ENCODE results near the gene INTS1.
A peak's percentile ranks its signal among the peaks of the same experiment; 100 is the strongest.

INTS1 gene

DNA sequence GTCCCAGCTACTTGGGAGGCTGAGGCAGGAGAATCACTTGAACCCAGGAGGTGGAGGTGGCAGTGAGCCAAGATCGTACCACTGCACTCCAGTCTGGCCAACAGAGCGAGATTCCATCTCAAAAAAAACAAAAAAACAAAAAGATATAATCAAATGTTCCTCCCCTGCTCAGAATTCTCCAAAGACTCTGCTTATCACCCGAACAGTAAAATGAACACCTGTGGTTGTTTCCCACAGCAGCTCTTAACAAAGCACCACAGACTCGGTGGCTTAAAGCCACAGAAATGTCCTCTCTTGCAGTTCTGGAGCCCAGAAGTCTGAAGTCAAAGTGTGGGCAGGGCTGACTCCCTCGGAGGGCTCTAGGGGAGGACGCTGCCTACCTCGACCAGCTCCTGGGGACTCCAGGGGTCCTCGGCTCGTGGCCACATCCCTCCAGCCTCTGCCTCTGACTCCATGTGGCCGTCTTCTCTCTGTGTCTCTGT is 4.1 kb upstream of the INTS1 start:
- DNase-seq (ENCODE audit: low spot score), result no peak

- no peak for DNase-seq (ENCODE audit: low spot score)
These were observed 1.8 kb upstream of the INTS1 start for GRCh38 chr7:1505731-1506550.

DNA sequence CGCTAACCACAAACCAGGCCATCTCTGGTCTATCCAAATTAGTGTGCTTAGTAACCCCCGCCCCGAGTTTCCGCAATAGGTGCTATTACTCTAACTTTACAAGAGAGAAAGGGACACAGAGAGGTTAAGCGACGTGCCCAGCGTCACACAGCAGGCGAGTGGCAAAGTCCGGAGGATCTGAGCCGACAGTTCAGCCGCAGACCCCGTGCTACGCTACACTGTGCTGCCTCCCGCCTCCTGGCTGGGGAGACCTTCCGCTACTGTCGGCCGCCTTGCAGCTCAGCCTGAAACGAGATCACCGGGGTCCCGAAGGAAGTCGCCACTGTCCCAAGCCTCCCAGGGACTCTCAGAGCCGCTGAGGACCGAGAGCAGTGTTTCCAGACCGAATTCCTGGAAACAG is 799 bp downstream of the INTS1 start:
- no peak for DNase-seq (ENCODE audit: low spot score)

DNA sequence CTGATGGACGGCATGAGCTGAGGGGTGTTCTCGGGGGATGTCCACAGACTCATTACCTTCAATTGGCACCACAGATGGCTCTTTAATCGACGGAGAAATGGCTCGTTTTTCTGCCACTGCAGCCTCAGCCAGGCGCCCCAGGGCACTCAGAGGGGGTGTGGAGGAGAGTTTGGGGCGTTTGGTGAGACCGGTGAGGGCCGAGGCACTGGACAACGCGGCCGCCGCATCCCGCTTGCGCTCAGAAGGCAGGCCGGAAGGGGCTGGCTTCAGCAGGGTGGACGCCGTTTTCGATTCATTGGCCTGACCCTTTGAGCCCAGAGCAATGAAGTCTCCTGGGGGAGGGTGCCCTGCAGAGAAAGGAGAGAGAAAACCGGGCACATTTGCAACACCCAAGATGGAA is 1.3 kb downstream of the INTS1 start:
- no peak for DNase-seq (ENCODE audit: low spot score)

DNA sequence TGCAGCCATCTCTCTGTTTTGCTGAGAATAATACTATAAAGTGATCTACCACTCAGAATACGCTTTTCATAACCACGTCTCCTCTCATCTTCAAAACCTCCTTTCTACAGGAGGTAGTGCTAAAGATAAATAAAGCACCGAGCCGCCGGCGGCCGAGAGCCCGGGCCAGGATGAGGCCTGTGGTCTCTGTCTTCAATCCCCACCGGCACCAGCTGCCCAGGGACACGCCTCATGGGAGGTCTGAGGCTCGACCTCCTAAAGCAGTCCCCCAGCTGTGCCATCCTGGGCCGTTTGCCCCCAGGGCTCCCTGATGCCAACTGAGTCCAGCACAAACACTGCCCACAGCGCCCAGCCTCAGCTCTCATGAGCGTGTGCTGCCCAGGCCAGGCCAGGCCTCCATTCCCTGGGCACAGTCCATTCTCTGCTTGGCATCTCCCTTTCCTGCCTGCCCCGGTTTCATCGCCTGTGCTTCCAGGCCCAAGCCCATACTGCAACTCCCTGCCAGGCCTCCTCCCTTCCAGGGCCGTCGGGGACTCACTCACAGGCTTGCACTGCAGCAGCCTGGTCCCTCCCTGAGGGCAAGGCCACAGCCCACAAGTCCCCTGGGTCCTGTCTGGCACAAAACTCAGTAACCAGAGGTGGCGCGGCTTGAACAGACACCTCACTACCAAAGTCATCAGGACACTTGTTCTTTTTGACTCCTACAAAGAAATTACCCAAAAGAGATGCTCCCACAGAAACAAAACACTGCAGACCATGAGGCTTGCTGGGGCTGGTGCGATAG is 2.5 kb downstream of the INTS1 start:
- no peak for DNase-seq (ENCODE audit: low spot score)

DNA sequence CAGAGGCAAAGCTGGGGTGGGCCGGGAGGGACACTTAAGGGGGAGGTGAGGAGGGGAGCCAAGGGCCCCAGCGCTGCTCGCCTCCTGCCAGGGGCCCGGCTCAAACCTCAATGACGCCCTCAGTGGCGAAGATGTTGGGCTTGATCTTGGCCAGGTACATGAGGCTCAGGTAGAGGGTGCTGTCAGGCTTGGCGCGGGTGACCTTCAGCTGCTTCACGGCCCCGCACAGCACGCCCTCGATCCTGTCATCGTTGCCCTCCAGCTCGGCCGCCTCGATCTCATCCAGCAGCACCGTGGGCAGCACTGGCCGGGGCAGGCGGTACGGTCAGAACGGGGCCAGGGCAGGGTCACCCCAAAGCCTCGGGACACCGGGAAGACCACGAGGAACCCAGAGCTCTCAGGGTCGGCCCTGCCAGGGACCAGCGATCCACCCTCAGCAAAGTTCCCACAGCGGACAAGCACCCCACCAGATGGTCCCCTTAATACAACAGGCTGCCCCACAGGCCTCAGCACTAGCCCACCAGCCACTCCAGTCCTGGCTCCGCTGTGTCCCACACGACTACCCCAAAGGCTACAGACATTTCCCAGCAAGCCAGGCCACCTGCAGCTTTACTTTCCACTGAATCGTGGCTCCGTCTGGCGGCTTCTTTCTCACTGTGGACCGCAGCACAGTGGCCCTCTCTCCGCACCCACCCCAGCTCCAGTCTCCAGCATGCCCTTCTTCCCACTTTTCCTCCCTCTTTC is 4.0 kb downstream of the INTS1 start:
- DNase-seq (ENCODE audit: low spot score), result no peak

DNA sequence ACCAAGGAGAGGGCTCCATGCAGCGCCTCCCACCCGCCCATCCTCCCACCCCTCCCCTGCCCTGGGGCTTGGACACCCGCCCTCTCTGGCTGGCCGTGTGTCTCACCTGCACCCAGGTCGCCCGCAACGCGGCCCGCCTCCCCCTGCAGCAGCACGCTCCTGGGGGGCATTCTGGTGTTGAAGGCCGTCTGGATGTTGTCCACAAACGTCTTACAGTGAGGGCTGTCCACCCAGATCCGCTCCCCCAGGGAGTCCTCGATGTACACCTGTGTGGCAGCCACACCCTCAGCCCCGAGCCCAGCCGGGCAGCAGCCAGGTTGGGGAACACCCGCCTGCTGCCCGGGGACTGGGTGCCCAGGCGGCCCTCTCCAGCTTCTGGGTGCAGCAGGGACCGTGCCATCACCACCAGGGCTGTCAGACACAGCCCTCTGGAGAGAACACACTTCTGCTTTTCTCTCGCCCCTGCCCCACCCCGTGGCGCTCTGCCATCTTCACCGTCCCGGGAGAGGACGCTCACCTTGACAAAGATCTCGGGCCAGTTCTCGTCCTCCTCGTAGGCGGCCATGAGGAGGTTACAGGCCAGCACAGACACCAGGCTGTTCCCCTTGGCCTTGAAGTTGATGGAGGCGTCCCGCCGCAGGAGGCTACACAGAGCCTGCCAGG is 4.7 kb downstream of the INTS1 start:
- DNase-seq (ENCODE audit: low spot score), result no peak

GRCh38 chr7:1498370-1499305 is 5.6 kb downstream of the INTS1 start:
- no peak for DNase-seq (ENCODE audit: low spot score)

DNA sequence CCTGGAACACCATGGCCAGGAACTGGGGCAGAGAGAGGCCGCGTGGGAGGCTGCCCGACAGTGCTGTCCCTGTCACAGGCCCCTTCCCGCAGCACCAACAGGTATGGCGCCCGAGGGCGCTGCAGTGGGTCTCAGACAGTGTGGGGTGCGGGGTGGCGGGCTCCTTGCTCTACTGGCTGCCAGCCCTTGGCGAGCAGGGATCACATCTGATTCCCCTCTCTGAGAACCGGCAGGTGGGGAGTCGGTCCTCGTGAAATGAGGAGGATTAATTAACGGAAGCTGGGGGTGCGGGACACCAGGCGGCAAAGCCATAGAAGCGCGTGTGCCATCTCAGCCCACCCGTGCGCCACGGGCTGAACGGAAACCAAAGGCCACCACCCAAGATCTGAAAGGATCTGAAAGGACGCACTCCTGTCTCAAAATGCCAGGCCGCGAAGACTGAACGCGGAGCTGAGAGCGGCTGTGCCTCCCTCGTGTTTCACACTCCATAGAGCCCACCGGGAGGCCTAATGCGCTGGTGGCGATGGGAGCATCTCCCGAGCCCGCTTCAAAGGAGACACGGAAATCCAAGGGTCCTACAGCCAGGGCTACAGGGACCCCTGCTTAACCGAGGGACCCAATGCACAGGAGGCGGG is 6.8 kb downstream of the INTS1 start:
- DNase-seq (ENCODE audit: low spot score), result no peak

DNA sequence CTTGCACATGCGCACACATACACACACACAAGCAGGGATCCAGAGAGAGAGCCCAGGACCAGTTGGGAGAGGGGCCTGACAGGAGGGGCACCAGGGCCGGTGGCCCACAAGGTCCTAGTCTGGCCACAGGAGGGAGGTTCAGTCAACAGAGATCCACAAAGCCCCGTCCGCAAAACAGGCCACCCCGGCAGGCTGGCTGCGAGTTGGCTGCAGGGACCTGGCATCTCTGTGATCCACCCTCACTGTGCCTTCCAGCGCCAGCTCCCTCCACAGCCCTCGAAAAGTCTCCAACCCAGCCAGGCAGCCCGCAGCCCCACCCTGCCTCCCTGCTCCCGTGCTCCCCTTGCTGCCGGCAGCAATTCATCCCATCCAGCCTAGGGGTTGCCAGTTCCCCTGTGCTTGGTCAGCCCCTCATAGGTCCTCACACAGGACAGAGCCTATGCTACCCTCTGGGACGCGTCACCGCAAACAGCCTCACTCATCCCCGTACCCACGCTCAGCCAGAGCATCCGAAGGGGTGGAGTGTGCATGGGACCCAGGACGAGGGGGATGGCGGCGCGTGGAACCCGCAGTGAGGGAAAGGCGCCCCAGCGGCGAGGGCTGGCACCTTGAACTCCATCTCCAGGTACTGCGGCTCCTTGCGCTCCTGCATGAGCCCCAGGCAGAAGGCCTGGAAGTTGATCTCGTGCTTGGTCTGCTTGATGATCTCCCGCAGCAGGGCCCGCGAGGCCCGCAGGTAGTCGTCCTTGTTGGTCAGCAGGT is 7.5 kb downstream of the INTS1 start:
- DNase-seq (ENCODE audit: low spot score), result no peak

DNA sequence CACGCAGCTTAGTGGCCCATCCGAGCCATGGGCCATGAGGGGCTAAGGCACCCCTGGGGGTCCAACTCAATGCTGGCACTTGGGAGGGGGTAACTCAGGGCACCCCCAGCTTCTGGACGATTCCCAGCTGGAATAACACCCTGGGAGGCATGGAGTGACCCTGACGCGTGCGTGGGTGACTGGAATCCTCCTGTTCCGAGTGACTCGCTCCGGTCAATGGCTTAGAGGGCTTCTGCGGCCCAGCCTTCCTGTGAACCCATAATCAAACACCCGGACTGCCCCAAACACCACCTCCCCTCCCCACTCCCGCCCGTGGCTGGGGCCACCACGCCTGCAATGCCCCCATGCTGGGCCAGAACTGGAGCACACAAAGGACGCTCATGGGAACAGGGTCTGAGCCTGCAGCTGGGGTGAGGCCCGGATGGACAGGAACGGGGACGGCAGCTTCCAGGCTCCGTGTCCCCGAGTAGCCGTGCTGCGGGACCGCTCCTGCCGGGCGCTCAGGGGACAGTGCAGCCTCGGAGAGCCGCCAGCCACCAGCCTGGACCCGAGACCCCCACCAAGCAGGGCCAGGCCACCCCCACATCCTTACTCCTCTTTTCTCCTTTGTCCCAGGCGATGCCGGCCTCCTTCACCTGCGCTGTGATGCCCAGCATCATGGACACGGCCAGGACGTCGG is 8.5 kb downstream of the INTS1 start:
- no peak for DNase-seq (ENCODE audit: low spot score)

- peak; percentile 30 for DNase-seq (ENCODE audit: low spot score)
These were observed 9.2 kb downstream of the INTS1 start for GRCh38 chr7:1494866-1495563.

DNA sequence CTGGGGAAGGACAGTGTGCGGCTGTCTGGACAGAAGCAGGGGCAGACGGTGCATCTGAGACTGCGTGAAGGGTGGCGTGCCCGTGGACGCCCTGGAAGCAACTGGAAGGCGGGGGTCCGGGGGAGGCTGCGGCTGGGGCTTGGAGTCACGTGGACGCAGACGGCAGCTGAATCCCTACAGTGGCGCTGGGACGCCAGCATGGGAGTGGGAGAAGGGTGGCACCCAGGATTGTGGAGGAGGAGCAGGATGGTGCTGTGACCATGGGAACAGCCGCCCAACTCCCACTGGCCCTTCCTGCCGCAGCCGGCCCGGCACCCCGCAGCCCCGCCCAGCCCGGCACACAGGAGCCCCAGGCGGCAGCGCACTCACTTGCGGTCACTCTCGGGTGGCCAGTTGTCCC is 9.7 kb downstream of the INTS1 start:
- DNase-seq (ENCODE audit: low spot score), result peak; percentile 44

GRCh38 chr7:1493571-1493970 is 10.6 kb downstream of the INTS1 start:
- DNase-seq (ENCODE audit: low spot score), result peak; percentile 21

DNA sequence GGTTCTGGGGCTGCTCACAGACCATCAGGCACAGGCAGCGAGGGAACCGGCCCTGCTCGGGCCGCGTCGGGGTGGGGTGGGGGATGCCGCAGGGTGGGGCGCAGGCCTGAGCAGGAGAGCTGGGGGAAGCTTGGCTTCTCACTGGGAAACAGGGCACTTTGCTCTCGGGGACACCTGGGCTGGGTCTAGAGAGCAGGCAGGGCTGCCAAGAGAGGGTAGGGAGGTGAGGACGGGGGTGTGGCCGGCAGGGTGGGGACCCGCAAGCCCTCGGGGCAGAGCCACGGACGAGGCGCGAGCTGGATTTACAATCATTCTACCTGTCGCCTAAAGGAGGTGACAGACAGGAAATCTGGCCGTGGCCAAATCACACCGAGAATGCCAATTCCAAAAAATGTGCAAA is 11.1 kb downstream of the INTS1 start:
- peak; percentile 37 for DNase-seq (ENCODE audit: low spot score)

GRCh38 chr7:1492640-1493039 is 11.5 kb downstream of the INTS1 start:
- no peak for DNase-seq (ENCODE audit: low spot score)

- no peak for DNase-seq (ENCODE audit: low spot score)
These were observed 12.0 kb downstream of the INTS1 start for GRCh38 chr7:1492221-1492620.

DNA sequence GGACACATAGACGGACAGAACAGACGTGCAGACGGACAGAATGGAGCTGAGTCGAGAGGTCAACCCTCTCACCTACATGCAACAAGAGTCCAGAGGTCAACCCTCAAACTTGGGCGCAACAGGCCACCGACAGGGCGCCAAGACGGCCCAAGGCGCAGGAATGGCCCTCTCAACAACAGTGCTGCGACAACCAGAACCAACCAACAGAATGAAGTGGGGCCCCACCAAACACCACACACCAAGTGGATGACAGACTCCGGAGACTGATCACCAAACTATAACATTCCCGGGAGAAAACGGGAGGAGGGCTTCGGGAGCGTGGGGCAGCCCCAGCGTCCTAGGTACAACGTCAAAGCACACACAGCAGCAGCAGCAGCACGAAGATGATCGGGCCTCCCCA is 13.4 kb downstream of the INTS1 start:
- no peak for DNase-seq (ENCODE audit: low spot score)

Data from iPS-NIHi11 (cell line).